K562 (cell line): ENCODE measurements around the gene SH2B2. TPM values are rescaled to one million over a fixed set of nuclear protein-coding genes. Genes with fewer than 3 reads are reported as not detected.

Experiments used
- CBX1 ChIP-seq: sonication (generic); IDR thresholded peaks from 2 replicates; pipeline ENCODE4 v1.6.1; 2016; ENCODE audit warnings: antibody characterized with exemption, low read depth, mild to moderate bottlenecking
- GATAD2A ChIP-seq: fragments of 450-650 bp; IDR thresholded peaks from 2 replicates; pipeline ENCODE4 v1.6.1; 2017
- GATAD2B ChIP-seq: fragments of 450-650 bp; IDR thresholded peaks from 2 replicates; pipeline ENCODE4 v1.6.1; 2017; ENCODE audit warnings: mild to moderate bottlenecking, borderline replicate concordance
- MCM3 ChIP-seq: fragments of 450-650 bp; IDR thresholded peaks from 2 replicates; pipeline ENCODE4 v1.6.1; 2016
- TAF7 ChIP-seq: fragments of 450-650 bp; IDR thresholded peaks from 2 replicates; pipeline ENCODE4 v1.6.1; 2016; ENCODE audit warnings: missing genetic modification characterization, missing compliant biosample characterization
- TCF7L2 ChIP-seq: fragments of 150-350 bp; IDR thresholded peaks from 2 replicates; pipeline ENCODE4 v1.6.1; 2016; ENCODE audit warnings: low read depth, mild to moderate bottlenecking, low read length, moderate library complexity
- TEAD1 ChIP-seq, 2 experiments: fragments of 450-650 bp in 1 of 2; sonication (generic) in 1 of 2; formaldehyde crosslinking; IDR thresholded peaks; 2 replicates each; pipeline versions ENCODE4 v1.4.0 to v1.8.0; 2020 to 2022; ENCODE audit warnings: mild to moderate bottlenecking in 2 of 2, missing genetic modification reagents in 1 of 2
- ZNF445 ChIP-seq: fragments of 250-450 bp; sonication (Bioruptor Pico); IDR thresholded peaks from 2 replicates; pipeline ENCODE4 v1.4.0; 2020; ENCODE audit warnings: low read depth, mild to moderate bottlenecking, moderate library complexity
- ZNF583 ChIP-seq: fragments of 250-450 bp; sonication (Bioruptor Pico); IDR thresholded peaks from 2 replicates; pipeline ENCODE4 v1.4.0; 2020
- ZNF699 ChIP-seq: fragments of 250-450 bp; sonication (Bioruptor Pico); IDR thresholded peaks from 2 replicates; pipeline ENCODE4 v1.8.0; 2021; ENCODE audit warnings: mild to moderate bottlenecking, moderate library complexity; ENCODE audit not compliant: insufficient replicate concordance
- polyA plus RNA-seq, 8 experiments: library from polyadenylated mRNA; depleted of rRNA in 4 of 8; stranded (reverse) in 5 of 8; unstranded in 3 of 8; fragments of >200 nt; fragmentation: Nextera tagmentation in 2 of 8; fragmentation: Illumina TruSeq in 1 of 8; extraction: Ambion mirVana in 2 of 8; extraction: Trizol in 1 of 8; gene quantifications; 2 replicates each; pipeline versions ENCODE4 v1.2.1 to v1.2.3, GENCODE V29; 2011 to 2014; ENCODE audit warnings: inconsistent platforms in 1 of 8, missing spikeins in 1 of 8
- total RNA-seq, 7 experiments: library from RNA; depleted of rRNA in 6 of 7; stranded (reverse); fragments of >200 nt in 6 of 7; fragmentation: Illumina TruSeq in 2 of 7; extraction: Trizol in 2 of 7; gene quantifications; 2 replicates each; pipeline versions ENCODE4 v1.2.1 to v1.2.3, GENCODE V29; 2011 to 2021; ENCODE audit warnings: low replicate concordance in 1 of 7
- TF ChIP-seq, protein P1 (sequence below): fragments of 250-450 bp; sonication (Bioruptor Pico); IDR thresholded peaks from 2 replicates; pipeline ENCODE4 v1.8.0; 2022; ENCODE audit warnings: inconsistent platforms
- TF ChIP-seq, protein P2 (sequence below): sonication (generic); formaldehyde crosslinking; IDR thresholded peaks from 2 replicates; pipeline ENCODE4 v1.8.0; 2022; ENCODE audit warnings: mild to moderate bottlenecking, missing genetic modification reagents
- TF ChIP-seq, protein P3 (sequence below): fragments of 250-450 bp; sonication (Bioruptor Pico); IDR thresholded peaks from 2 replicates; pipeline ENCODE4 v1.5.0; 2020; ENCODE audit warnings: mild to moderate bottlenecking
- TF ChIP-seq, protein P4 (sequence below): sonication (generic); formaldehyde crosslinking; IDR thresholded peaks from 2 replicates; pipeline ENCODE4 v1.8.1; 2022; ENCODE audit warnings: missing genetic modification reagents
- TF ChIP-seq, protein P5 (sequence below), 2 experiments: IDR thresholded peaks; 2 replicates each; pipeline ENCODE4 v1.6.1; 2011; ENCODE audit warnings: borderline replicate concordance in 1 of 2, control low read depth in 1 of 2, low read depth in 1 of 2, low read length in 1 of 2, mild to moderate bottlenecking in 1 of 2, mixed read lengths in 1 of 2, moderate library complexity in 1 of 2; ENCODE audit not compliant: insufficient read depth in 1 of 2, insufficient read length in 1 of 2, poor library complexity in 1 of 2, severe bottlenecking in 1 of 2; ENCODE audit errors: extremely low read depth in 1 of 2
- TF ChIP-seq, protein P6 (sequence below): fragments of 450-650 bp; IDR thresholded peaks from 2 replicates; pipeline ENCODE4 v1.7.1; 2018; ENCODE audit warnings: mild to moderate bottlenecking, low read depth; ENCODE audit not compliant: partially characterized antibody

The SH2B2 gene
- total and polyA plus RNA-seq, 9 of the 15 experiments (the other 6 are each of a cell fraction or from before 2014, with no cell fraction given) = 0.03 to 0.89 (median 0.07) TPM; not detected in 4

DNA sequence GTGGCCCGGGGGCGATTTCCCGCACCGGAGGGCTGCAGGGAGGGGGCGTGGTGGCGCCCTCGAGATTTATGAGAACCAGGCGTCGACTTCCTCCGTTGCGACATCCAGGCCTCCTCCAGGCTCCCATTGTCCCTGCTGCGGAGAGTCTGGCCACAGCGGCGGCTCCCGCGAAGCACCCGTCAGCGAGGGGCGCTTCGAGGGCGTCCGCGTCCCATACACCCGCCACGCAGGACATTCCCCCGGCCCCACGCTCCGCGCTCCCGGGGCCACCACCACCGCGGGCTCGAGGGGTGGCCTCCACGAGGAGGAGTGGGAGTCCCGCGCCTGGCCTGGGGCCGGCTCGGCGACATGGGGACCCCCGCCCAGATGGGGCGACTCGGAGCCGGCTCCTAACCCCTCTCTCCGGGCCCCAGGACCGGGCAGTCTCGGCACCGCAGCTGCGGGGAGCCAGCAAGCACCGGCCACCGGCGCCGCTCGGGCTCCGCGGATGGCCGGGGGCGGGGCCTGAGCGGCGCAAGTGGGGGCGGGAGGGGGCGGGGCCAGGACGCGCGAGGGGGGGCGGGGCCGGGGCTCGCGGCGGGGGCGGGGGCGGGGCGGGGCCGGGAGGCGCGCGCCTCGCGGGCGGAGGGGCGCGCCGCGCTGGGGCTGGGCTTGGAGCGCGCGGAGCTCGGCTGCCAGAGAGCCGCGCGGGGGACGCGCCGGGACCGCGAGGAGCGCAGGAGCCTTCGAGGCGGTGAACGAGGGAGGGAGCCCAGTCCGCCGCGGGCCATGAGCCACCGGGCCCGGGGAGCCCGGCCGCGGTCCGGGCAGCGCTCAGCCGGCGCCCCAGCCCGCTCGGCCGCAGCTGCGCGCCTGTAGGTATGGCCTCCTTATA lies at the start of gene SH2B2 (continued):
- TF ChIP-seq, protein P1, sequence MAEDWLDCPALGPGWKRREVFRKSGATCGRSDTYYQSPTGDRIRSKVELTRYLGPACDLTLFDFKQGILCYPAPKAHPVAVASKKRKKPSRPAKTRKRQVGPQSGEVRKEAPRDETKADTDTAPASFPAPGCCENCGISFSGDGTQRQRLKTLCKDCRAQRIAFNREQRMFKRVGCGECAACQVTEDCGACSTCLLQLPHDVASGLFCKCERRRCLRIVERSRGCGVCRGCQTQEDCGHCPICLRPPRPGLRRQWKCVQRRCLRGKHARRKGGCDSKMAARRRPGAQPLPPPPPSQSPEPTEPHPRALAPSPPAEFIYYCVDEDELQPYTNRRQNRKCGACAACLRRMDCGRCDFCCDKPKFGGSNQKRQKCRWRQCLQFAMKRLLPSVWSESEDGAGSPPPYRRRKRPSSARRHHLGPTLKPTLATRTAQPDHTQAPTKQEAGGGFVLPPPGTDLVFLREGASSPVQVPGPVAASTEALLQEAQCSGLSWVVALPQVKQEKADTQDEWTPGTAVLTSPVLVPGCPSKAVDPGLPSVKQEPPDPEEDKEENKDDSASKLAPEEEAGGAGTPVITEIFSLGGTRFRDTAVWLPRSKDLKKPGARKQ = no peak
- TF ChIP-seq, protein P2, sequence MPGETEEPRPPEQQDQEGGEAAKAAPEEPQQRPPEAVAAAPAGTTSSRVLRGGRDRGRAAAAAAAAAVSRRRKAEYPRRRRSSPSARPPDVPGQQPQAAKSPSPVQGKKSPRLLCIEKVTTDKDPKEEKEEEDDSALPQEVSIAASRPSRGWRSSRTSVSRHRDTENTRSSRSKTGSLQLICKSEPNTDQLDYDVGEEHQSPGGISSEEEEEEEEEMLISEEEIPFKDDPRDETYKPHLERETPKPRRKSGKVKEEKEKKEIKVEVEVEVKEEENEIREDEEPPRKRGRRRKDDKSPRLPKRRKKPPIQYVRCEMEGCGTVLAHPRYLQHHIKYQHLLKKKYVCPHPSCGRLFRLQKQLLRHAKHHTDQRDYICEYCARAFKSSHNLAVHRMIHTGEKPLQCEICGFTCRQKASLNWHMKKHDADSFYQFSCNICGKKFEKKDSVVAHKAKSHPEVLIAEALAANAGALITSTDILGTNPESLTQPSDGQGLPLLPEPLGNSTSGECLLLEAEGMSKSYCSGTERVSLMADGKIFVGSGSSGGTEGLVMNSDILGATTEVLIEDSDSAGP = no peak
- TF ChIP-seq, protein P3, sequence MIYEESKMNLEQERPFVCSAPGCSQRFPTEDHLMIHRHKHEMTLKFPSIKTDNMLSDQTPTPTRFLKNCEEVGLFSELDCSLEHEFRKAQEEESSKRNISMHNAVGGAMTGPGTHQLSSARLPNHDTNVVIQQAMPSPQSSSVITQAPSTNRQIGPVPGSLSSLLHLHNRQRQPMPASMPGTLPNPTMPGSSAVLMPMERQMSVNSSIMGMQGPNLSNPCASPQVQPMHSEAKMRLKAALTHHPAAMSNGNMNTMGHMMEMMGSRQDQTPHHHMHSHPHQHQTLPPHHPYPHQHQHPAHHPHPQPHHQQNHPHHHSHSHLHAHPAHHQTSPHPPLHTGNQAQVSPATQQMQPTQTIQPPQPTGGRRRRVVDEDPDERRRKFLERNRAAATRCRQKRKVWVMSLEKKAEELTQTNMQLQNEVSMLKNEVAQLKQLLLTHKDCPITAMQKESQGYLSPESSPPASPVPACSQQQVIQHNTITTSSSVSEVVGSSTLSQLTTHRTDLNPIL (CRISPR knock-in tag) = no peak
- no peak for TF ChIP-seq CBX1
- TF ChIP-seq GATAD2A = no peak
- no peak for TF ChIP-seq TEAD1 (CRISPR knock-in tag; IDR thresholded peaks at IDR 0.05)
- TF ChIP-seq ZNF583 = no peak
- TF ChIP-seq, protein P4, sequence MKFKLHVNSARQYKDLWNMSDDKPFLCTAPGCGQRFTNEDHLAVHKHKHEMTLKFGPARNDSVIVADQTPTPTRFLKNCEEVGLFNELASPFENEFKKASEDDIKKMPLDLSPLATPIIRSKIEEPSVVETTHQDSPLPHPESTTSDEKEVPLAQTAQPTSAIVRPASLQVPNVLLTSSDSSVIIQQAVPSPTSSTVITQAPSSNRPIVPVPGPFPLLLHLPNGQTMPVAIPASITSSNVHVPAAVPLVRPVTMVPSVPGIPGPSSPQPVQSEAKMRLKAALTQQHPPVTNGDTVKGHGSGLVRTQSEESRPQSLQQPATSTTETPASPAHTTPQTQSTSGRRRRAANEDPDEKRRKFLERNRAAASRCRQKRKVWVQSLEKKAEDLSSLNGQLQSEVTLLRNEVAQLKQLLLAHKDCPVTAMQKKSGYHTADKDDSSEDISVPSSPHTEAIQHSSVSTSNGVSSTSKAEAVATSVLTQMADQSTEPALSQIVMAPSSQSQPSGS = no peak
- TF ChIP-seq, protein P5, sequence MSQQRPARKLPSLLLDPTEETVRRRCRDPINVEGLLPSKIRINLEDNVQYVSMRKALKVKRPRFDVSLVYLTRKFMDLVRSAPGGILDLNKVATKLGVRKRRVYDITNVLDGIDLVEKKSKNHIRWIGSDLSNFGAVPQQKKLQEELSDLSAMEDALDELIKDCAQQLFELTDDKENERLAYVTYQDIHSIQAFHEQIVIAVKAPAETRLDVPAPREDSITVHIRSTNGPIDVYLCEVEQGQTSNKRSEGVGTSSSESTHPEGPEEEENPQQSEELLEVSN (IDR thresholded peaks at IDR 0.05; ENCODE audit: borderline replicate concordance in 1 of 2, extremely low read depth in 1 of 2, insufficient read depth in 1 of 2, insufficient read length in 1 of 2, low read depth in 1 of 2, low read length in 1 of 2, poor library complexity in 1 of 2, severe bottlenecking in 1 of 2) = peak; percentile 74 to 87
- TF ChIP-seq MCM3 = no peak
- TF ChIP-seq ZNF699 (CRISPR knock-in tag) = no peak
- no peak for TF ChIP-seq ZNF445
- TF ChIP-seq TCF7L2 = no peak
- no peak for TF ChIP-seq TAF7 (tag)
- TF ChIP-seq, protein P6, sequence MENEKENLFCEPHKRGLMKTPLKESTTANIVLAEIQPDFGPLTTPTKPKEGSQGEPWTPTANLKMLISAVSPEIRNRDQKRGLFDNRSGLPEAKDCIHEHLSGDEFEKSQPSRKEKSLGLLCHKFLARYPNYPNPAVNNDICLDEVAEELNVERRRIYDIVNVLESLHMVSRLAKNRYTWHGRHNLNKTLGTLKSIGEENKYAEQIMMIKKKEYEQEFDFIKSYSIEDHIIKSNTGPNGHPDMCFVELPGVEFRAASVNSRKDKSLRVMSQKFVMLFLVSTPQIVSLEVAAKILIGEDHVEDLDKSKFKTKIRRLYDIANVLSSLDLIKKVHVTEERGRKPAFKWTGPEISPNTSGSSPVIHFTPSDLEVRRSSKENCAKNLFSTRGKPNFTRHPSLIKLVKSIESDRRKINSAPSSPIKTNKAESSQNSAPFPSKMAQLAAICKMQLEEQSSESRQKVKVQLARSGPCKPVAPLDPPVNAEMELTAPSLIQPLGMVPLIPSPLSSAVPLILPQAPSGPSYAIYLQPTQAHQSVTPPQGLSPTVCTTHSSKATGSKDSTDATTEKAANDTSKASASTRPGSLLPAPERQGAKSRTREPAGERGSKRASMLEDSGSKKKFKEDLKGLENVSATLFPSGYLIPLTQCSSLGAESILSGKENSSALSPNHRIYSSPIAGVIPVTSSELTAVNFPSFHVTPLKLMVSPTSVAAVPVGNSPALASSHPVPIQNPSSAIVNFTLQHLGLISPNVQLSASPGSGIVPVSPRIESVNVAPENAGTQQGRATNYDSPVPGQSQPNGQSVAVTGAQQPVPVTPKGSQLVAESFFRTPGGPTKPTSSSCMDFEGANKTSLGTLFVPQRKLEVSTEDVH = no peak
- no peak; the same call in none of the 2 replicates for TF ChIP-seq GATAD2B
